IMR-90 (cell line): ENCODE measurements around the gene ATG5. TPM values are rescaled to one million over a fixed set of nuclear protein-coding genes. Genes with fewer than 3 reads are reported as not detected.

ENCODE experiments used
- ATAC-seq: fragments of 200-7000 bp; cut with Tn5 transposase; 2 replicates; pipeline ENCODE4 v1.9.1; 2020; ENCODE audit warnings: low read depth, mild to moderate bottlenecking, moderate library complexity
- BruUV-seq: library from RNA; stranded (reverse); fragments of 400-500 nt; replicated peaks from 2 replicates; lab custom pipeline; 2021; lab: Mats Ljungman, UMichigan
- CTCF ChIA-PET: fragments of 300-600 bp; formaldehyde crosslinking; extraction: SDS; loops from one replicate; lab custom pipeline; 2021; ENCODE audit warnings: antibody characterized with exemption; lab: Yijun Ruan, JAX
- POLR2A ChIA-PET: fragments of 300-600 bp; sonication (Branson Sonifier 250); formaldehyde crosslinking; loops from one replicate; lab custom pipeline; 2022; ENCODE audit warnings: antibody characterized with exemption; ENCODE audit not compliant: unreplicated experiment; lab: Charles Lee
- DNase-seq: peaks from one replicate; pipeline ENCODE4 v3.0.0; 2013
- H2AFZ ChIP-seq: replicated peaks from 2 replicates; pipeline ENCODE3; 2013; ENCODE audit warnings: low read length, mild to moderate bottlenecking; ENCODE audit not compliant: poor library complexity
- H2AK5ac ChIP-seq: 2 replicates; pipeline ENCODE4 v1.6.1; 2013; ENCODE audit warnings: low read depth, low read length, inconsistent platforms
- H2AK9ac ChIP-seq: replicated peaks from 2 replicates; pipeline ENCODE3; 2013; ENCODE audit warnings: mild to moderate bottlenecking, low read depth, low read length, moderate library complexity; ENCODE audit not compliant: poor library complexity
- H2BK120ac ChIP-seq: 2 replicates; pipeline ENCODE4 v1.6.1; 2013; ENCODE audit warnings: low read depth, low read length, inconsistent platforms
- H2BK15ac ChIP-seq: 3 replicates; pipeline ENCODE4 v1.6.1; 2013; ENCODE audit warnings: low read depth, low read length, inconsistent platforms
- H2BK20ac ChIP-seq: 2 replicates; pipeline ENCODE4 v1.6.1; 2013; ENCODE audit warnings: low read depth, mild to moderate bottlenecking, inconsistent platforms, low read length, moderate library complexity
- H2BK5ac ChIP-seq: 2 replicates; pipeline ENCODE4 v1.6.1; 2013; ENCODE audit warnings: mild to moderate bottlenecking, low read depth, low read length, inconsistent platforms; ENCODE audit not compliant: poor library complexity, severe bottlenecking
- H3K14ac ChIP-seq: replicated peaks from 2 replicates; pipeline ENCODE4 v1.6.1; 2013; ENCODE audit warnings: low read depth, low read length, inconsistent platforms
- H3K18ac ChIP-seq: 2 replicates; pipeline ENCODE4 v1.6.1; 2013; ENCODE audit warnings: low read depth, low read length, control low read depth
- H3K23ac ChIP-seq: 2 replicates; pipeline ENCODE4 v1.6.1; 2013; ENCODE audit warnings: low read depth, low read length, inconsistent platforms
- H3K27ac ChIP-seq: 2 replicates; pipeline ENCODE4 v1.5.1; 2013; ENCODE audit warnings: mild to moderate bottlenecking, control low read depth, low read length; ENCODE audit not compliant: insufficient read depth
- H3K27me3 ChIP-seq: 2 replicates; pipeline ENCODE4 v1.6.1; 2013; ENCODE audit warnings: low read length; ENCODE audit not compliant: control insufficient read depth, insufficient read depth
- H3K36me3 ChIP-seq: 2 replicates; pipeline ENCODE4 v1.6.1; 2013; ENCODE audit warnings: low read length, mixed read lengths; ENCODE audit not compliant: control insufficient read depth, insufficient read depth
- H3K4ac ChIP-seq: 2 replicates; pipeline ENCODE4 v1.6.1; 2013; ENCODE audit warnings: low read depth, low read length, inconsistent platforms
- H3K4me1 ChIP-seq: 2 replicates; pipeline ENCODE4 v1.6.1; 2013; ENCODE audit warnings: low read length, mixed read lengths; ENCODE audit not compliant: control insufficient read depth, insufficient read depth
- H3K4me2 ChIP-seq: 2 replicates; pipeline ENCODE4 v1.6.1; 2013; ENCODE audit warnings: low read depth, mild to moderate bottlenecking, control low read depth, low read length, moderate library complexity
- H3K4me3 ChIP-seq: 2 replicates; pipeline ENCODE4 v1.5.1; 2013; ENCODE audit warnings: low read depth, mild to moderate bottlenecking, control low read depth, low read length, moderate library complexity; ENCODE audit not compliant: insufficient read depth
- H3K56ac ChIP-seq: 2 replicates; pipeline ENCODE4 v1.6.1; 2013; ENCODE audit warnings: low read length, inconsistent platforms; ENCODE audit not compliant: insufficient read depth; ENCODE audit errors: extremely low read depth
- H3K79me1 ChIP-seq, 2 experiments: 2 replicates each; pipeline ENCODE4 v1.6.1; 2013; ENCODE audit warnings: low read length in 2 of 2, inconsistent platforms in 1 of 2, low read depth in 1 of 2
- H3K9ac ChIP-seq: 2 replicates; pipeline ENCODE4 v1.6.1; 2013; ENCODE audit warnings: low read depth, low read length, control low read depth
- H3K9me1 ChIP-seq: 2 replicates; pipeline ENCODE4 v1.6.1; 2013; ENCODE audit warnings: low read length, inconsistent platforms; ENCODE audit not compliant: insufficient read depth
- H3K9me3 ChIP-seq: 2 replicates; pipeline ENCODE4 v1.6.1; 2013; ENCODE audit warnings: low read length; ENCODE audit not compliant: control insufficient read depth, insufficient read depth
- H4K20me1 ChIP-seq: 2 replicates; pipeline ENCODE4 v1.6.1; 2013; ENCODE audit warnings: low read length, inconsistent platforms; ENCODE audit not compliant: insufficient read depth
- H4K5ac ChIP-seq: 2 replicates; pipeline ENCODE4 v1.6.1; 2013; ENCODE audit warnings: mild to moderate bottlenecking, low read depth, low read length, control low read depth
- H4K8ac ChIP-seq, 2 experiments: 2 replicates each; pipeline ENCODE4 v1.6.1; 2013; ENCODE audit warnings: low read depth in 2 of 2, low read length in 2 of 2, control low read depth in 1 of 2, inconsistent platforms in 1 of 2
- H4K91ac ChIP-seq: 2 replicates; pipeline ENCODE4 v1.6.1; 2013; ENCODE audit warnings: low read depth, low read length, inconsistent platforms; ENCODE audit not compliant: insufficient read depth
- BHLHE40 ChIP-seq: fragments of 150-350 bp; IDR thresholded peaks from 2 replicates; pipeline ENCODE4 v1.6.1; 2016; ENCODE audit warnings: mild to moderate bottlenecking, low read depth, low read length
- CEBPB ChIP-seq: IDR thresholded peaks from 2 replicates; pipeline ENCODE4 v1.6.1; 2012; ENCODE audit warnings: low read depth, low read length, improper control_type of control experiment
- CHD1 ChIP-seq: IDR thresholded peaks from 2 replicates; pipeline ENCODE4 v1.6.1; 2012; ENCODE audit warnings: low read depth, low read length, improper control_type of control experiment
- ELK1 ChIP-seq: fragments of 150-350 bp; IDR thresholded peaks from 2 replicates; pipeline ENCODE4 v1.6.1; 2016; ENCODE audit warnings: low read depth, mild to moderate bottlenecking, low read length, moderate library complexity, borderline replicate concordance
- FOS ChIP-seq: fragments of 150-350 bp; IDR thresholded peaks from 2 replicates; pipeline ENCODE4 v1.6.1; 2016; ENCODE audit warnings: low read depth, low read length
- MAFK ChIP-seq: IDR thresholded peaks from 2 replicates; pipeline ENCODE4 v1.6.1; 2012; ENCODE audit warnings: low read depth, low read length, improper control_type of control experiment
- MAZ ChIP-seq: IDR thresholded peaks from 2 replicates; pipeline ENCODE4 v1.6.1; 2012; ENCODE audit warnings: low read depth, mild to moderate bottlenecking, low read length, improper control_type of control experiment, moderate library complexity, borderline replicate concordance
- MXI1 ChIP-seq: IDR thresholded peaks from 2 replicates; pipeline ENCODE4 v1.6.1; 2012; ENCODE audit warnings: low read depth, mild to moderate bottlenecking, low read length, moderate library complexity, borderline replicate concordance
- NFE2L2 ChIP-seq: fragments of 150-350 bp; IDR thresholded peaks from 2 replicates; pipeline ENCODE4 v1.6.1; 2016; ENCODE audit warnings: low read depth, mild to moderate bottlenecking, low read length
- POLR2A ChIP-seq: IDR thresholded peaks from 2 replicates; pipeline ENCODE4 v1.6.1; 2012; ENCODE audit warnings: mild to moderate bottlenecking, low read depth, low read length
- RAD21 ChIP-seq: IDR thresholded peaks from 2 replicates; pipeline ENCODE4 v1.6.1; 2012; ENCODE audit warnings: low read length, improper control_type of control experiment
- RCOR1 ChIP-seq: IDR thresholded peaks from 2 replicates; pipeline ENCODE4 v1.6.1; 2012; ENCODE audit warnings: mild to moderate bottlenecking, low read length, improper control_type of control experiment; ENCODE audit not compliant: insufficient replicate concordance
- RFX5 ChIP-seq: IDR thresholded peaks from 2 replicates; pipeline ENCODE4 v1.8.0; 2012; ENCODE audit warnings: low read depth, mild to moderate bottlenecking, low read length, moderate library complexity
- SMC3 ChIP-seq: fragments of 150-350 bp; IDR thresholded peaks from 2 replicates; pipeline ENCODE4 v1.6.1; 2016; ENCODE audit warnings: low read depth, mild to moderate bottlenecking, antibody characterized with exemption, low read length, moderate library complexity
- dilution Hi-C: fragments of 300-500 bp; cut with HindIII; formaldehyde crosslinking; loops from one replicate; pipeline ENCODE4 v1.14.3; 2018; ENCODE audit warnings: low sequenced_read_pairs; ENCODE audit not compliant: unreplicated experiment
- in situ Hi-C: fragments of 300-500 bp; cut with MboI; formaldehyde crosslinking; loops from 3 replicates; pipeline ENCODE4 v1.14.3; 2019; ENCODE audit warnings: low sequenced_read_pairs, inconsistent platforms, mixed read lengths
- intact Hi-C: fragments of 100-400 bp; cut with micrococcal nuclease; formaldehyde crosslinking; loops from 2 replicates; pipeline ENCODE4 v1.10.0; 2022
- polyA plus RNA-seq, 3 experiments: library from polyadenylated mRNA; depleted of rRNA; stranded (reverse); fragments of >200 nt; gene quantifications; 2 replicates each; pipeline ENCODE4 v1.2.3, GENCODE V29; 2012; ENCODE audit warnings: low replicate concordance in 1 of 3
- total RNA-seq: library from RNA; depleted of rRNA; stranded (reverse); fragments of >200 nt; gene quantifications from 2 replicates; pipeline ENCODE4 v1.2.3, GENCODE V29; 2012
- TF ChIP-seq, protein P1 (sequence below): conservative IDR thresholded peaks from 2 replicates; pipeline ENCODE4 v1.5.1; 2012; ENCODE audit warnings: mild to moderate bottlenecking, low read depth, low read length, improper control_type of control experiment
- TF ChIP-seq, protein P2 (sequence below): fragments of 150-350 bp; IDR thresholded peaks from 2 replicates; pipeline ENCODE4 v1.6.1; 2017; ENCODE audit warnings: mild to moderate bottlenecking, antibody characterized with exemption, low read length, low read depth

The ATG5 gene
- total and polyA plus RNA-seq, 2 of the 4 experiments (the other 2 are of a cell fraction): 13.5 to 28.0 TPM

DNA sequence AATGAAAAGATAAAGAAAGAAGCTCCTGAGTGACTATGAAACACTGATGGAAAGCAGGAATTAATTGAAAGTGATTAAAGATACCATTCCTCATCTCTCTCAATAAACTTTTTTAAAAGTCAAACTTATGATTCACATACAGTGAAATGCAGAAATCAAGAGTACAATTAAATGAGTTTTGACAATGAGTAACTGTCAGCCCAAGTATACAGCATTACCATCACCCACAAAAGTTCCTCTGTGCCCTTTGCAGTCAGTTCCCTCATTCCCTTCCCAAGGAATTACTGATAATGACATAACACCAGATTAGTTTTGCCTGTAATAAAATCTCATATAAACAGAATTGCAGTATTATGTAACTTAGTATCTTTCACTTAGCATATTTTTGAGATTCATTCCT, 44.5 kb downstream of the ATG5 start:
- no TSS peak for BruUV-seq
- Histone ChIP-seq H2BK5ac (no peak overlapping the region), H3K56ac (no peak overlapping the region), H4K5ac (no peak overlapping the region), H3K27ac (no peak overlapping the region), H3K79me1 (peaks cover 17 to 27% of the 10 kb centered on the region in 2 experiments), H2BK15ac (no peak overlapping the region), H3K4ac (no peak overlapping the region), H4K91ac (no peak overlapping the region), H4K8ac (no peak overlapping the region), H3K9me3 (no peaks in the 10 kb centered on the region), H3K23ac (no peak overlapping the region), H4K20me1 (peaks cover 4% of the 10 kb centered on the region; the same call in 1 of the 2 replicates), H2AFZ (no peak overlapping the region), H2AK5ac (no peak overlapping the region), H3K4me1 (no peaks in the 10 kb centered on the region; the same call in 1 of the 2 replicates), H3K27me3 (no peaks in the 10 kb centered on the region), H2AK9ac (no peak overlapping the region), H3K9me1 (no peaks in the 10 kb centered on the region), H2BK120ac (no peak overlapping the region), H3K4me2 (no peak overlapping the region), H3K4me3 (no peak overlapping the region), H3K9ac (no peak overlapping the region), H3K36me3 (peaks cover 6% of the 10 kb centered on the region), H3K18ac (no peak overlapping the region), H2BK20ac (no peak overlapping the region), H3K14ac (no peak overlapping the region)
- ATAC-seq (no peak), DNase-seq (peak; percentile 38)
- TF ChIP-seq MAZ (no peak), CEBPB (no peak), BHLHE40 (no peak), ELK1 (no peak), CHD1 (no peak), SMC3 (no peak), POLR2A (no peak), MXI1 (no peak), FOS (no peak), RFX5 (no peak), NFE2L2 (no peak), RAD21 (no peak), MAFK (no peak), RCOR1 (no peak)
- TF ChIP-seq, protein P1, sequence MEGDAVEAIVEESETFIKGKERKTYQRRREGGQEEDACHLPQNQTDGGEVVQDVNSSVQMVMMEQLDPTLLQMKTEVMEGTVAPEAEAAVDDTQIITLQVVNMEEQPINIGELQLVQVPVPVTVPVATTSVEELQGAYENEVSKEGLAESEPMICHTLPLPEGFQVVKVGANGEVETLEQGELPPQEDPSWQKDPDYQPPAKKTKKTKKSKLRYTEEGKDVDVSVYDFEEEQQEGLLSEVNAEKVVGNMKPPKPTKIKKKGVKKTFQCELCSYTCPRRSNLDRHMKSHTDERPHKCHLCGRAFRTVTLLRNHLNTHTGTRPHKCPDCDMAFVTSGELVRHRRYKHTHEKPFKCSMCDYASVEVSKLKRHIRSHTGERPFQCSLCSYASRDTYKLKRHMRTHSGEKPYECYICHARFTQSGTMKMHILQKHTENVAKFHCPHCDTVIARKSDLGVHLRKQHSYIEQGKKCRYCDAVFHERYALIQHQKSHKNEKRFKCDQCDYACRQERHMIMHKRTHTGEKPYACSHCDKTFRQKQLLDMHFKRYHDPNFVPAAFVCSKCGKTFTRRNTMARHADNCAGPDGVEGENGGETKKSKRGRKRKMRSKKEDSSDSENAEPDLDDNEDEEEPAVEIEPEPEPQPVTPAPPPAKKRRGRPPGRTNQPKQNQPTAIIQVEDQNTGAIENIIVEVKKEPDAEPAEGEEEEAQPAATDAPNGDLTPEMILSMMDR: no peak
- TF ChIP-seq, protein P2, sequence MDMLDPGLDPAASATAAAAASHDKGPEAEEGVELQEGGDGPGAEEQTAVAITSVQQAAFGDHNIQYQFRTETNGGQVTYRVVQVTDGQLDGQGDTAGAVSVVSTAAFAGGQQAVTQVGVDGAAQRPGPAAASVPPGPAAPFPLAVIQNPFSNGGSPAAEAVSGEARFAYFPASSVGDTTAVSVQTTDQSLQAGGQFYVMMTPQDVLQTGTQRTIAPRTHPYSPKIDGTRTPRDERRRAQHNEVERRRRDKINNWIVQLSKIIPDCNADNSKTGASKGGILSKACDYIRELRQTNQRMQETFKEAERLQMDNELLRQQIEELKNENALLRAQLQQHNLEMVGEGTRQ: no peak
- in situ Hi-C loops (no loop called here), dilution Hi-C loops (no loop called here), intact Hi-C loops (no loop called here)
- ChIA-PET CTCF (no interaction called here), POLR2A (no interaction called here)
